IMR-90 (cell line): ENCODE data around the gene PRAMEF9. TPM values are rescaled to one million over a fixed set of nuclear protein-coding genes. Genes with fewer than 3 reads are reported as not detected.
"Not testable (repeated sequence)": the region's sequence is repeated elsewhere in the genome, so short reads cannot be mapped to it uniquely, and the experiment has no call there.

ENCODE experiments used
- ATAC-seq: fragments of 200-7000 bp; cut with Tn5 transposase; 2 replicates; pipeline ENCODE4 v1.9.1; 2020; ENCODE audit warnings: low read depth, mild to moderate bottlenecking, moderate library complexity
- Bru-seq: library from RNA; stranded (reverse); fragments of 400-500 nt; gene quantifications from one replicate; lab custom pipeline; 2021; lab: Mats Ljungman, UMichigan
- BruChase-seq, 2 experiments: library from RNA; stranded (reverse); fragments of 400-500 nt; gene quantifications; one replicate each; lab custom pipeline; 2021; lab: Mats Ljungman, UMichigan
- BruUV-seq: library from RNA; stranded (reverse); fragments of 400-500 nt; replicated peaks from 2 replicates; lab custom pipeline; 2021; lab: Mats Ljungman, UMichigan
- CTCF ChIA-PET: fragments of 300-600 bp; formaldehyde crosslinking; extraction: SDS; loops from one replicate; lab custom pipeline; 2021; ENCODE audit warnings: antibody characterized with exemption; lab: Yijun Ruan, JAX
- POLR2A ChIA-PET: fragments of 300-600 bp; sonication (Branson Sonifier 250); formaldehyde crosslinking; loops from one replicate; lab custom pipeline; 2022; ENCODE audit warnings: antibody characterized with exemption; ENCODE audit not compliant: unreplicated experiment; lab: Charles Lee
- DNase-seq: peaks from one replicate; pipeline ENCODE4 v3.0.0; 2013
- H2AFZ ChIP-seq: replicated peaks from 2 replicates; pipeline ENCODE3; 2013; ENCODE audit warnings: low read length, mild to moderate bottlenecking; ENCODE audit not compliant: poor library complexity
- H2AK5ac ChIP-seq: 2 replicates; pipeline ENCODE4 v1.6.1; 2013; ENCODE audit warnings: low read depth, low read length, inconsistent platforms
- H2AK9ac ChIP-seq: replicated peaks from 2 replicates; pipeline ENCODE3; 2013; ENCODE audit warnings: mild to moderate bottlenecking, low read depth, low read length, moderate library complexity; ENCODE audit not compliant: poor library complexity
- H2BK120ac ChIP-seq: 2 replicates; pipeline ENCODE4 v1.6.1; 2013; ENCODE audit warnings: low read depth, low read length, inconsistent platforms
- H2BK15ac ChIP-seq: 3 replicates; pipeline ENCODE4 v1.6.1; 2013; ENCODE audit warnings: low read depth, low read length, inconsistent platforms
- H2BK20ac ChIP-seq: 2 replicates; pipeline ENCODE4 v1.6.1; 2013; ENCODE audit warnings: low read depth, mild to moderate bottlenecking, inconsistent platforms, low read length, moderate library complexity
- H2BK5ac ChIP-seq: 2 replicates; pipeline ENCODE4 v1.6.1; 2013; ENCODE audit warnings: mild to moderate bottlenecking, low read depth, low read length, inconsistent platforms; ENCODE audit not compliant: poor library complexity, severe bottlenecking
- H3K14ac ChIP-seq: replicated peaks from 2 replicates; pipeline ENCODE4 v1.6.1; 2013; ENCODE audit warnings: low read depth, low read length, inconsistent platforms
- H3K18ac ChIP-seq: 2 replicates; pipeline ENCODE4 v1.6.1; 2013; ENCODE audit warnings: low read depth, low read length, control low read depth
- H3K23ac ChIP-seq: 2 replicates; pipeline ENCODE4 v1.6.1; 2013; ENCODE audit warnings: low read depth, low read length, inconsistent platforms
- H3K27ac ChIP-seq: 2 replicates; pipeline ENCODE4 v1.5.1; 2013; ENCODE audit warnings: mild to moderate bottlenecking, control low read depth, low read length; ENCODE audit not compliant: insufficient read depth
- H3K27me3 ChIP-seq: 2 replicates; pipeline ENCODE4 v1.6.1; 2013; ENCODE audit warnings: low read length; ENCODE audit not compliant: control insufficient read depth, insufficient read depth
- H3K36me3 ChIP-seq: 2 replicates; pipeline ENCODE4 v1.6.1; 2013; ENCODE audit warnings: low read length, mixed read lengths; ENCODE audit not compliant: control insufficient read depth, insufficient read depth
- H3K4ac ChIP-seq: 2 replicates; pipeline ENCODE4 v1.6.1; 2013; ENCODE audit warnings: low read depth, low read length, inconsistent platforms
- H3K4me1 ChIP-seq: 2 replicates; pipeline ENCODE4 v1.6.1; 2013; ENCODE audit warnings: low read length, mixed read lengths; ENCODE audit not compliant: control insufficient read depth, insufficient read depth
- H3K4me2 ChIP-seq: 2 replicates; pipeline ENCODE4 v1.6.1; 2013; ENCODE audit warnings: low read depth, mild to moderate bottlenecking, control low read depth, low read length, moderate library complexity
- H3K4me3 ChIP-seq: 2 replicates; pipeline ENCODE4 v1.5.1; 2013; ENCODE audit warnings: low read depth, mild to moderate bottlenecking, control low read depth, low read length, moderate library complexity; ENCODE audit not compliant: insufficient read depth
- H3K56ac ChIP-seq: 2 replicates; pipeline ENCODE4 v1.6.1; 2013; ENCODE audit warnings: low read length, inconsistent platforms; ENCODE audit not compliant: insufficient read depth; ENCODE audit errors: extremely low read depth
- H3K79me1 ChIP-seq, 2 experiments: 2 replicates each; pipeline ENCODE4 v1.6.1; 2013; ENCODE audit warnings: low read length in 2 of 2, inconsistent platforms in 1 of 2, low read depth in 1 of 2
- H3K9ac ChIP-seq: 2 replicates; pipeline ENCODE4 v1.6.1; 2013; ENCODE audit warnings: low read depth, low read length, control low read depth
- H3K9me1 ChIP-seq: 2 replicates; pipeline ENCODE4 v1.6.1; 2013; ENCODE audit warnings: low read length, inconsistent platforms; ENCODE audit not compliant: insufficient read depth
- H3K9me3 ChIP-seq: 2 replicates; pipeline ENCODE4 v1.6.1; 2013; ENCODE audit warnings: low read length; ENCODE audit not compliant: control insufficient read depth, insufficient read depth
- H4K20me1 ChIP-seq: 2 replicates; pipeline ENCODE4 v1.6.1; 2013; ENCODE audit warnings: low read length, inconsistent platforms; ENCODE audit not compliant: insufficient read depth
- H4K5ac ChIP-seq: 2 replicates; pipeline ENCODE4 v1.6.1; 2013; ENCODE audit warnings: mild to moderate bottlenecking, low read depth, low read length, control low read depth
- H4K8ac ChIP-seq, 2 experiments: 2 replicates each; pipeline ENCODE4 v1.6.1; 2013; ENCODE audit warnings: low read depth in 2 of 2, low read length in 2 of 2, control low read depth in 1 of 2, inconsistent platforms in 1 of 2
- H4K91ac ChIP-seq: 2 replicates; pipeline ENCODE4 v1.6.1; 2013; ENCODE audit warnings: low read depth, low read length, inconsistent platforms; ENCODE audit not compliant: insufficient read depth
- WGBS, 2 experiments: methylation state at CpG; one replicate each; pipeline versions ENCODE4 v1.1.5 to v1.1.7; 2013; ENCODE audit warnings: missing lambda C conversion rate in 2 of 2; ENCODE audit not compliant: insufficient read length in 1 of 2; ENCODE audit errors: extremely low coverage in 2 of 2; 5-methylcytosine and 5-hydroxymethylcytosine counted together
- dilution Hi-C: fragments of 300-500 bp; cut with HindIII; formaldehyde crosslinking; loops from one replicate; pipeline ENCODE4 v1.14.3; 2018; ENCODE audit warnings: low sequenced_read_pairs; ENCODE audit not compliant: unreplicated experiment
- in situ Hi-C: fragments of 300-500 bp; cut with MboI; formaldehyde crosslinking; loops from 3 replicates; pipeline ENCODE4 v1.14.3; 2019; ENCODE audit warnings: low sequenced_read_pairs, inconsistent platforms, mixed read lengths
- intact Hi-C: fragments of 100-400 bp; cut with micrococcal nuclease; formaldehyde crosslinking; loops from 2 replicates; pipeline ENCODE4 v1.10.0; 2022
- long read RNA-seq: library from polyadenylated mRNA; unstranded; transcript quantifications from one replicate; pipeline ENCODE4 v2.0.0, GENCODE V29; 2021; ENCODE audit not compliant: unreplicated experiment
- polyA plus RNA-seq, 3 experiments: library from polyadenylated mRNA; depleted of rRNA; stranded (reverse); fragments of >200 nt; gene quantifications; 2 replicates each; pipeline ENCODE4 v1.2.3, GENCODE V29; 2012; ENCODE audit warnings: low replicate concordance in 1 of 3
- total RNA-seq: library from RNA; depleted of rRNA; stranded (reverse); fragments of >200 nt; gene quantifications from 2 replicates; pipeline ENCODE4 v1.2.3, GENCODE V29; 2012; rRNA removed

PRAMEF9 gene
- total RNA-seq (not detected in 2 replicates), polyA plus RNA-seq (2012; rRNA removed) (not detected in 2 replicates), Bru-seq, nascent RNA (not detected), BruChase-seq, experiment 1, labeled RNA remaining after a 6-hour chase (not detected), BruChase-seq, experiment 2, labeled RNA remaining after a 2-hour chase (not detected)
- polyA plus RNA-seq (2012; cell fraction: cytosol; rRNA removed): not detected in 2 replicates
- not detected in 2 replicates for polyA plus RNA-seq (2012; cell fraction: nucleus; rRNA removed; ENCODE audit: low replicate concordance)
- long read RNA-seq: 0 reads

GRCh38 chr1:13171548-13171947 is at the start of gene PRAMEF9:
TSS of gene PRAMEF9 (plus strand) at chr1:13171848. CDS start at chr1:13175281, 3,433 bp downstream.
- H3K79me1 ChIP-seq, H2BK15ac ChIP-seq, H3K4ac ChIP-seq, H4K8ac ChIP-seq, H4K91ac ChIP-seq, BruUV-seq, H2BK120ac ChIP-seq, dilution Hi-C loops, POLR2A ChIA-PET, H3K23ac ChIP-seq, H2BK5ac ChIP-seq, H3K18ac ChIP-seq, H3K9me1 ChIP-seq, H2BK20ac ChIP-seq, H4K20me1 ChIP-seq, H3K4me3 ChIP-seq, H3K9me3 ChIP-seq, in situ Hi-C loops, ATAC-seq, H3K56ac ChIP-seq, H3K27me3 ChIP-seq, intact Hi-C loops, H3K14ac ChIP-seq, H3K4me1 ChIP-seq, H3K27ac ChIP-seq, H4K5ac ChIP-seq, H3K36me3 ChIP-seq, H3K4me2 ChIP-seq, H3K9ac ChIP-seq, H2AFZ ChIP-seq, CTCF ChIA-PET, H2AK5ac ChIP-seq, DNase-seq, H2AK9ac ChIP-seq: not testable (repeated sequence)
- no CpG with 5 or more reads among the region's 2 CpGs for WGBS, 2 experiments

DNA sequence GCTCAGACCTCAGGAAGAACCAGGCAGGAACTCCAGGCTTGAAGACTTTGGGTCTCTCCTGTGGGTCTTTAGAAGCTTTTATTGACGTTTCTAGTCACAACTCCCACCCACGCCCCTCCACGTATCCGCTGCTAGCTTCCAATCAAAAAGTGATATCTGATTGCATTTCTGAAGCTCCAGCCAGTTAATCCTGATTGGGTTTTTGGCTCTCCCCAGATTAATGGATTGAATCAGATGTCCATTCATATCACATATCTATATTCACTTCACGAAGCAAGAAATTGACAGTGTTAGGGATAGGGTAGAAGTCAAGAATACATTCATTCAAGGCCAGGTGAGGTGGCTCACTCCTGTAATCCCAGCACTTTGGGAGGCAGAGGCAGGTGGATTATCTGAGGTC is 15.7 kb upstream of the PRAMEF9 start, which contains the start of gene PRAMEF26:
Gene PRAMEF26, minus strand, starts transcription at position 101 of the 400 bp plus-strand sequence. CDS start 2,914 bp downstream, outside the sequence.
- CTCF ChIA-PET, H2AFZ ChIP-seq, DNase-seq, in situ Hi-C loops, H3K4me1 ChIP-seq, dilution Hi-C loops, H3K27ac ChIP-seq, H2AK9ac ChIP-seq, BruUV-seq, H4K20me1 ChIP-seq, H3K4me3 ChIP-seq, H2BK5ac ChIP-seq, ATAC-seq, H4K5ac ChIP-seq, H3K23ac ChIP-seq, H2AK5ac ChIP-seq, H4K8ac ChIP-seq, H3K36me3 ChIP-seq, H3K79me1 ChIP-seq, H3K4me2 ChIP-seq, H3K18ac ChIP-seq, H2BK20ac ChIP-seq, H3K4ac ChIP-seq, intact Hi-C loops, H3K56ac ChIP-seq, H2BK15ac ChIP-seq, H3K9ac ChIP-seq, POLR2A ChIA-PET, H3K9me3 ChIP-seq, H3K27me3 ChIP-seq, H2BK120ac ChIP-seq, H3K9me1 ChIP-seq, H4K91ac ChIP-seq, H3K14ac ChIP-seq: not testable (repeated sequence)
- WGBS, 2 experiments: no CpG with 5 or more reads among the region's 5 CpGs
